Measurements from ENCODE around the gene SOX13.
A peak's percentile ranks its signal among the peaks of the same experiment; 100 is the strongest.

The SOX13 gene

GRCh38 chr1:204161609-204162493 is 88.9 kb downstream of the SOX13 start:
- TF ChIP-seq CTCF (IDR thresholded peaks at IDR 0.05; ENCODE audit: borderline replicate concordance, control extremely low read depth, extremely low read depth, insufficient read depth, missing control alignments): no peak
- no peak for DNase-seq (ENCODE audit: low spot score)
- in situ Hi-C loops (cut with MboI; ENCODE audit: low sequenced_read_pairs, unreplicated experiment): loop anchor here (10.0 kb wide), 1 partner anchor 203 kb away; no protein-coding TSS in a partner anchor

- in situ Hi-C loops (cut with MboI; ENCODE audit: low sequenced_read_pairs, unreplicated experiment): loop anchor here (10.0 kb wide), 1 partner anchor 202 kb away; no protein-coding TSS in a partner anchor
- peak; percentile 87 for DNase-seq (ENCODE audit: low spot score)
Observed at GRCh38 chr1:204162494-204163074, 89.7 kb downstream of the SOX13 start.

GRCh38 chr1:204166219-204166618 is 93.3 kb downstream of the SOX13 start, which contains the start of gene REN:
Gene REN, minus strand, starts transcription at chr1:204166337. Its CDS starts 44 bp downstream, at chr1:204166293.
- no peak for DNase-seq (ENCODE audit: low spot score)
- no peak for TF ChIP-seq CTCF (IDR thresholded peaks at IDR 0.05; ENCODE audit: borderline replicate concordance, control extremely low read depth, extremely low read depth, insufficient read depth, missing control alignments)
- in situ Hi-C loops (cut with MboI; ENCODE audit: low sequenced_read_pairs, unreplicated experiment): loop anchor here (10.0 kb wide), 1 partner anchor 199 kb away; no protein-coding TSS in a partner anchor

More at GRCh38 chr1:204162494-204163074, 89.7 kb downstream of the SOX13 start:
- peak; percentile 96 for TF ChIP-seq CTCF (IDR thresholded peaks at IDR 0.05; ENCODE audit: borderline replicate concordance, control extremely low read depth, extremely low read depth, insufficient read depth, missing control alignments)

GRCh38 chr1:204167730-204168129 is 94.8 kb downstream of the SOX13 start:
- no peak for DNase-seq (ENCODE audit: low spot score)
- in situ Hi-C loops (cut with MboI; ENCODE audit: low sequenced_read_pairs, unreplicated experiment): loop anchor here (10.0 kb wide), 1 partner anchor 197 kb away; no protein-coding TSS in a partner anchor
- TF ChIP-seq CTCF (IDR thresholded peaks at IDR 0.05; ENCODE audit: borderline replicate concordance, control extremely low read depth, extremely low read depth, insufficient read depth, missing control alignments): no peak

- TF ChIP-seq CTCF (IDR thresholded peaks at IDR 0.05; ENCODE audit: borderline replicate concordance, control extremely low read depth, extremely low read depth, insufficient read depth, missing control alignments): no peak
- no peak for DNase-seq (ENCODE audit: low spot score)
- in situ Hi-C loops (cut with MboI; ENCODE audit: low sequenced_read_pairs, unreplicated experiment): loop anchor here (10.0 kb wide), 1 partner anchor 195 kb away; no protein-coding TSS in a partner anchor
Observed at GRCh38 chr1:204169858-204170257, 96.9 kb downstream of the SOX13 start.

- no peak for DNase-seq (ENCODE audit: low spot score)
- no peak for TF ChIP-seq CTCF (IDR thresholded peaks at IDR 0.05; ENCODE audit: borderline replicate concordance, control extremely low read depth, extremely low read depth, insufficient read depth, missing control alignments)
- in situ Hi-C loops (cut with MboI; ENCODE audit: low sequenced_read_pairs, unreplicated experiment): no loop called here
Observed at GRCh38 chr1:204170494-204171155, 97.7 kb downstream of the SOX13 start.

Data from GM13976 (cell line).